Dendritic cell treated with granulocyte-macrophage colony-stimulating factor and Interleukin-4, amounts not matched to agents 40 ng/mL and 50 ng/mL, for 4 days (primary cell): ENCODE data around the gene ADIG.

ENCODE experiments used
- H3K27ac Mint-ChIP-seq: one replicate; pipeline ENCODE4 v1.8.0; 2022; ENCODE audit warnings: mild to moderate bottlenecking, mixed read lengths
- H3K27me3 Mint-ChIP-seq: one replicate; pipeline ENCODE4 v1.8.0; 2022; ENCODE audit warnings: mild to moderate bottlenecking, mixed read lengths
- H3K36me3 Mint-ChIP-seq: one replicate; pipeline ENCODE4 v1.8.0; 2022; ENCODE audit warnings: low read depth, mixed read lengths
- H3K4me1 Mint-ChIP-seq: one replicate; pipeline ENCODE4 v1.8.0; 2022; ENCODE audit warnings: low read depth, mixed read lengths
- H3K4me3 Mint-ChIP-seq: one replicate; pipeline ENCODE4 v1.8.0; 2022; ENCODE audit warnings: mild to moderate bottlenecking, moderate library complexity, mixed read lengths
- H3K9me3 Mint-ChIP-seq: one replicate; pipeline ENCODE4 v1.8.0; 2022; ENCODE audit warnings: mixed read lengths
- intact Hi-C: fragments of 100-400 bp; cut with micrococcal nuclease; formaldehyde crosslinking; loops from one replicate; pipeline ENCODE4 v1.15.0; 2022

The ADIG gene

GRCh38 chr20:38602185-38602581 is 21.2 kb downstream of the ADIG start:
- Mint-ChIP-seq H3K9me3 (no peaks in the 10 kb centered on the region), H3K27ac (no peak overlapping the region), H3K4me3 (no peak overlapping the region), H3K4me1 (peaks cover 6% of the 10 kb centered on the region), H3K27me3 (peaks cover 66% of the 10 kb centered on the region), H3K36me3 (no peaks in the 10 kb centered on the region)
- intact Hi-C loops = no loop called here

GRCh38 chr20:38603286-38603685 is 22.3 kb downstream of the ADIG start:
- Mint-ChIP-seq H3K27ac (no peak overlapping the region), H3K27me3 (peaks cover 62% of the 10 kb centered on the region), H3K36me3 (no peaks in the 10 kb centered on the region), H3K4me1 (peaks cover 6% of the 10 kb centered on the region), H3K9me3 (no peaks in the 10 kb centered on the region), H3K4me3 (no peak overlapping the region)
- intact Hi-C loops = no loop called here

GRCh38 chr20:38604873-38605303 is 23.9 kb downstream of the ADIG start:
- no peak overlapping the region for H3K27ac Mint-ChIP-seq
- intact Hi-C loops = no loop called here
- H3K27me3 Mint-ChIP-seq = peaks cover 56% of the 10 kb centered on the region
- no peak overlapping the region for H3K4me3 Mint-ChIP-seq
- H3K36me3 Mint-ChIP-seq = no peaks in the 10 kb centered on the region
- H3K9me3 Mint-ChIP-seq = no peaks in the 10 kb centered on the region
- H3K4me1 Mint-ChIP-seq = peaks cover 6% of the 10 kb centered on the region

GRCh38 chr20:38607351-38607750 is 26.4 kb downstream of the ADIG start:
- Mint-ChIP-seq H3K27ac (no peak overlapping the region), H3K36me3 (no peaks in the 10 kb centered on the region), H3K9me3 (no peaks in the 10 kb centered on the region), H3K27me3 (peaks cover 36% of the 10 kb centered on the region), H3K4me3 (no peak overlapping the region), H3K4me1 (no peaks in the 10 kb centered on the region)
- intact Hi-C loops = no loop called here

- H3K27ac Mint-ChIP-seq = no peak overlapping the region
- no peaks in the 10 kb centered on the region for H3K36me3 Mint-ChIP-seq
- no peaks in the 10 kb centered on the region for H3K9me3 Mint-ChIP-seq
- no peak overlapping the region for H3K4me3 Mint-ChIP-seq
- H3K27me3 Mint-ChIP-seq = peaks cover 30% of the 10 kb centered on the region
- H3K4me1 Mint-ChIP-seq = no peaks in the 10 kb centered on the region
- intact Hi-C loops = no loop called here
These were observed 27.2 kb downstream of the ADIG start for GRCh38 chr20:38608188-38608587.

GRCh38 chr20:38609815-38610214 is 28.8 kb downstream of the ADIG start:
- Mint-ChIP-seq H3K27me3 (peaks cover 20% of the 10 kb centered on the region), H3K4me3 (no peak overlapping the region), H3K4me1 (no peaks in the 10 kb centered on the region), H3K36me3 (no peaks in the 10 kb centered on the region), H3K27ac (no peak overlapping the region), H3K9me3 (no peaks in the 10 kb centered on the region)
- intact Hi-C loops = no loop called here

GRCh38 chr20:38610521-38610920 is 29.5 kb downstream of the ADIG start:
- intact Hi-C loops = no loop called here
- Mint-ChIP-seq H3K27ac (no peak overlapping the region), H3K9me3 (no peaks in the 10 kb centered on the region), H3K4me3 (no peak overlapping the region), H3K4me1 (no peaks in the 10 kb centered on the region), H3K36me3 (no peaks in the 10 kb centered on the region), H3K27me3 (peaks cover 16% of the 10 kb centered on the region)

GRCh38 chr20:38612751-38613515 is 31.9 kb downstream of the ADIG start:
- Mint-ChIP-seq H3K4me3 (no peak overlapping the region), H3K9me3 (no peaks in the 10 kb centered on the region), H3K36me3 (no peaks in the 10 kb centered on the region), H3K27me3 (peaks cover 10% of the 10 kb centered on the region), H3K4me1 (no peaks in the 10 kb centered on the region), H3K27ac (no peak overlapping the region)
- intact Hi-C loops = no loop called here

- no peaks in the 10 kb centered on the region for H3K36me3 Mint-ChIP-seq
- no peaks in the 10 kb centered on the region for H3K9me3 Mint-ChIP-seq
- no peaks in the 10 kb centered on the region for H3K4me1 Mint-ChIP-seq
- intact Hi-C loops = no loop called here
- peaks cover 14% of the 10 kb centered on the region for H3K27me3 Mint-ChIP-seq
- H3K27ac Mint-ChIP-seq = no peak overlapping the region
- H3K4me3 Mint-ChIP-seq = no peak overlapping the region
These were observed 34.3 kb downstream of the ADIG start for GRCh38 chr20:38615283-38615682.

GRCh38 chr20:38616457-38616856 is 35.5 kb downstream of the ADIG start:
- Mint-ChIP-seq H3K9me3 (no peaks in the 10 kb centered on the region), H3K36me3 (no peaks in the 10 kb centered on the region), H3K27ac (no peak overlapping the region), H3K4me1 (no peaks in the 10 kb centered on the region), H3K4me3 (no peak overlapping the region), H3K27me3 (peaks cover 18% of the 10 kb centered on the region)
- intact Hi-C loops = no loop called here

GRCh38 chr20:38617011-38617829 is 36.2 kb downstream of the ADIG start:
- intact Hi-C loops = no loop called here
- H3K36me3 Mint-ChIP-seq = no peaks in the 10 kb centered on the region
- H3K27ac Mint-ChIP-seq = no peak overlapping the region
- no peaks in the 10 kb centered on the region for H3K4me1 Mint-ChIP-seq
- no peaks in the 10 kb centered on the region for H3K9me3 Mint-ChIP-seq
- peaks cover 18% of the 10 kb centered on the region for H3K27me3 Mint-ChIP-seq
- no peak overlapping the region for H3K4me3 Mint-ChIP-seq

GRCh38 chr20:38617830-38618196 is 36.8 kb downstream of the ADIG start:
- H3K27me3 Mint-ChIP-seq = peaks cover 19% of the 10 kb centered on the region
- no peak overlapping the region for H3K27ac Mint-ChIP-seq
- no peaks in the 10 kb centered on the region for H3K4me1 Mint-ChIP-seq
- no peaks in the 10 kb centered on the region for H3K36me3 Mint-ChIP-seq
- H3K4me3 Mint-ChIP-seq = no peak overlapping the region
- intact Hi-C loops = no loop called here
- H3K9me3 Mint-ChIP-seq = no peaks in the 10 kb centered on the region

GRCh38 chr20:38620441-38620840 is 39.4 kb downstream of the ADIG start:
- no peak overlapping the region for H3K27ac Mint-ChIP-seq
- intact Hi-C loops = no loop called here

GRCh38 chr20:38623061-38623460 is 42.1 kb downstream of the ADIG start:
- peaks cover 24% of the 10 kb centered on the region for H3K27me3 Mint-ChIP-seq
- no peak overlapping the region for H3K4me3 Mint-ChIP-seq
- H3K4me1 Mint-ChIP-seq = no peaks in the 10 kb centered on the region
- no peaks in the 10 kb centered on the region for H3K36me3 Mint-ChIP-seq
- H3K9me3 Mint-ChIP-seq = peaks cover 8% of the 10 kb centered on the region
- H3K27ac Mint-ChIP-seq = no peak overlapping the region
- intact Hi-C loops = no loop called here

More at GRCh38 chr20:38620441-38620840, 39.4 kb downstream of the ADIG start:
- Mint-ChIP-seq H3K4me3 (no peak overlapping the region), H3K4me1 (no peaks in the 10 kb centered on the region), H3K27me3 (peaks cover 25% of the 10 kb centered on the region), H3K36me3 (no peaks in the 10 kb centered on the region), H3K9me3 (peaks cover 8% of the 10 kb centered on the region)
